ENCODE measurements around the gene NPEPPS. TPM values are rescaled to one million over a fixed set of nuclear protein-coding genes. Genes with fewer than 3 reads are reported as not detected.

NPEPPS gene
- total RNA-seq, 1 donor from 2014 or later = 140 TPM

DNA sequence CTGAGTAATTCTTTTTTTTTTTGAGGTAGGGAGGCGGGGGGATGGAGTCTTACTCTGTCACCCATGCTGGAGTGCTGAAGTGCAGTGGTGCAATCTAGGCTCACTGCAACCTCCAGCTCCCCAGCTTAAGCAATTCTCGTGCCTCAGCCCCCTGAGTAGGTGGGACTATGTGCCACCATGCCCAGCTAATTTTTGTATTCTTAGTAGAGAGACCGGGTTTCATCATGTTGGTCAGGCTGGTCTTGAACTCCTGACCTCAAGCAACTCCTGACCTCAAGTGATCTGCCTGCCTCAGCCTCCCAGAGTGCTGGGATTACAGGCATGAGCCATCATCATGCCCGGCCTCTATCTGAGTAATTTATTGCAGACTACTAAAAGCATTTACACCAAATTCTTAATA lies 138.2 kb downstream of the NPEPPS start:
- DNase-seq (no peak), ATAC-seq (ENCODE audit: low read depth) (no peak)
- intact Hi-C loops (cut with micrococcal nuclease) = no loop called here
- peaks cover 18% of the 10 kb centered on the region for H3K4me1 Mint-ChIP-seq
- ChIA-PET CTCF (no interaction called here), POLR2A (interaction anchor here (1.1 to 2.2 kb wide), 2 partner anchors 19 to 28 kb away, joined by 5 to 7 read pairs; partner anchors contain the start of gene KPNB1)
- no peak overlapping the region for H3K27ac Mint-ChIP-seq
- no peaks in the 10 kb centered on the region for H3K27me3 Mint-ChIP-seq
- H3K36me3 Mint-ChIP-seq (ENCODE audit: low read depth) = peaks cover 90% of the 10 kb centered on the region
- no peak overlapping the region for H3K4me3 Mint-ChIP-seq
- no peaks in the 10 kb centered on the region for H3K9me3 Mint-ChIP-seq
- TF ChIP-seq, protein P1, sequence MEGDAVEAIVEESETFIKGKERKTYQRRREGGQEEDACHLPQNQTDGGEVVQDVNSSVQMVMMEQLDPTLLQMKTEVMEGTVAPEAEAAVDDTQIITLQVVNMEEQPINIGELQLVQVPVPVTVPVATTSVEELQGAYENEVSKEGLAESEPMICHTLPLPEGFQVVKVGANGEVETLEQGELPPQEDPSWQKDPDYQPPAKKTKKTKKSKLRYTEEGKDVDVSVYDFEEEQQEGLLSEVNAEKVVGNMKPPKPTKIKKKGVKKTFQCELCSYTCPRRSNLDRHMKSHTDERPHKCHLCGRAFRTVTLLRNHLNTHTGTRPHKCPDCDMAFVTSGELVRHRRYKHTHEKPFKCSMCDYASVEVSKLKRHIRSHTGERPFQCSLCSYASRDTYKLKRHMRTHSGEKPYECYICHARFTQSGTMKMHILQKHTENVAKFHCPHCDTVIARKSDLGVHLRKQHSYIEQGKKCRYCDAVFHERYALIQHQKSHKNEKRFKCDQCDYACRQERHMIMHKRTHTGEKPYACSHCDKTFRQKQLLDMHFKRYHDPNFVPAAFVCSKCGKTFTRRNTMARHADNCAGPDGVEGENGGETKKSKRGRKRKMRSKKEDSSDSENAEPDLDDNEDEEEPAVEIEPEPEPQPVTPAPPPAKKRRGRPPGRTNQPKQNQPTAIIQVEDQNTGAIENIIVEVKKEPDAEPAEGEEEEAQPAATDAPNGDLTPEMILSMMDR (IDR thresholded peaks at IDR 0.05) = no peak

DNA sequence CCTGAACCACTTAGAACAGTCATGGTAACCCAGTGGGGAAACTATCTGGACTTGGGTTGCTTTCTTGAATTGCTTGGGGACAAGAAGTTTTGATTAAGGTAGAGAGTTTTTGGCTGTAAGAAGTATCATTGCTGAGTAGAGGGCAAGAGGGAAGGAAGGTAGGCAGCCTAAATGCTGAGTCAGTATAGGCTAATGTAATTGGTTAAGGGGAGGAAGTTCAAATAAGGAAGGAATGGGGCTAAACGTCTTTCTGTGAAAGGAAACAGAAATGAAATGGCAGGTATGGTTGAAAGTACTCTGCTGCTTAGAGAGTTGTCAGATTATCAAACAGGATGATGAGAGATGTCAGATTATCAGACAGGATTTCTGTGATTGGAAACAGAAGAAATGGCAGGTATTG lies 139.2 kb downstream of the NPEPPS start:
- TF ChIP-seq, protein P1 (IDR thresholded peaks at IDR 0.05) = no peak
- intact Hi-C loops (cut with micrococcal nuclease) = no loop called here
- peaks cover 14% of the 10 kb centered on the region for H3K4me1 Mint-ChIP-seq
- H3K9me3 Mint-ChIP-seq = no peaks in the 10 kb centered on the region
- no peak overlapping the region for H3K4me3 Mint-ChIP-seq
- H3K27ac Mint-ChIP-seq = peak overlapping the region; percentile 67
- ChIA-PET POLR2A (interaction anchor here (1.1 to 2.2 kb wide), 3 partner anchors 9 to 20 kb away, joined by 3 to 8 read pairs (median 7); partner anchors contain the start of gene KPNB1), CTCF (interaction anchor here (0.5 kb wide), 1 partner anchor 50 kb away, joined by 3 read pairs; no protein-coding TSS in a partner anchor)
- DNase-seq (no peak), ATAC-seq (ENCODE audit: low read depth) (peak; percentile 47)
- no peaks in the 10 kb centered on the region for H3K27me3 Mint-ChIP-seq
- H3K36me3 Mint-ChIP-seq (ENCODE audit: low read depth) = peaks cover 92% of the 10 kb centered on the region

Other genes starting within 250 kb of the NPEPPS start
- gene EFCAB13, start 207.2 kb upstream of the NPEPPS start, total RNA-seq = 23.6 and 25.4 TPM in 2 replicates
- 361 and 365 TPM in 2 replicates for gene KPNB1, start 118.8 kb downstream of the NPEPPS start, total RNA-seq
- 3.6 and 4.1 TPM in 2 replicates for gene TBKBP1, start 163.1 kb downstream of the NPEPPS start, total RNA-seq
- gene TBX21, start 202.1 kb downstream of the NPEPPS start, total RNA-seq = 3.6 and 3.8 TPM in 2 replicates

Measured in activated B cell treated with CpG ODN at 0.5 μM for 24 hours (primary cell).